Naive thymus-derived CD4-positive, alpha-beta T cell (primary cell): ENCODE measurements around the gene GREB1L. TPM values are rescaled to one million over a fixed set of nuclear protein-coding genes. Genes with fewer than 3 reads are reported as not detected.

Experiments
- ATAC-seq: fragments of 150-1000 bp; cut with Tn5 transposase; 2 replicates; pipeline ENCODE4 v1.10.0; 2021; ENCODE audit warnings: mild to moderate bottlenecking, moderate library complexity
- CTCF ChIA-PET: fragments of 350-600 bp; sonication (Branson Sonifier 250); formaldehyde crosslinking; loops from one replicate; lab custom pipeline; 2021; ENCODE audit warnings: antibody characterized with exemption; lab: Charles Lee
- POLR2A ChIA-PET: fragments of 350-600 bp; sonication (Branson Sonifier 250); formaldehyde crosslinking; loops from one replicate; lab custom pipeline; 2021; ENCODE audit warnings: antibody characterized with exemption, inconsistent platforms; lab: Charles Lee
- DNase-seq, 9 donors: peaks; one replicate each; pipeline versions ENCODE4 v3.0.0 to v3.0.0-alpha.2; 2020 to 2022; ENCODE audit warnings: mixed read lengths in 1 of 9
- H3K27ac ChIP-seq: one replicate; pipeline ENCODE4 v1.7.0; 2013; ENCODE audit warnings: mild to moderate bottlenecking, low read depth, low read length, moderate library complexity
- H3K27me3 ChIP-seq, 2 donors: one replicate each; pipeline ENCODE4 v1.7.0; 2013; ENCODE audit warnings: low read length in 2 of 2, mild to moderate bottlenecking in 2 of 2, moderate library complexity in 2 of 2; ENCODE audit not compliant: control insufficient read depth in 2 of 2, insufficient read depth in 2 of 2
- H3K36me3 ChIP-seq, 3 experiments: 1 replicate in 2 of 3; 2 replicates in 1 of 3; pipeline ENCODE4 v1.7.0; 2013; ENCODE audit warnings: low read length in 3 of 3, mild to moderate bottlenecking in 3 of 3, moderate library complexity in 1 of 3; ENCODE audit not compliant: insufficient read depth in 3 of 3, control insufficient read depth in 2 of 3
- H3K4me1 ChIP-seq, 2 donors: one replicate each; pipeline ENCODE4 v1.7.0; 2013; ENCODE audit warnings: low read length in 2 of 2, mild to moderate bottlenecking in 2 of 2, moderate library complexity in 1 of 2; ENCODE audit not compliant: control insufficient read depth in 2 of 2, insufficient read depth in 2 of 2
- H3K4me3 ChIP-seq: 2 replicates; pipeline ENCODE4 v1.7.0; 2013; ENCODE audit warnings: mild to moderate bottlenecking, low read length
- H3K9me3 ChIP-seq, 3 experiments: 1 replicate in 2 of 3; 2 replicates in 1 of 3; pipeline ENCODE4 v1.7.0; 2013; ENCODE audit warnings: low read length in 3 of 3; ENCODE audit not compliant: control insufficient read depth in 2 of 3
- H3K27ac Mint-ChIP-seq, 9 donors: one replicate each; pipeline ENCODE4 v1.8.0; 2020 to 2022; ENCODE audit warnings: mixed read lengths in 9 of 9, mild to moderate bottlenecking in 8 of 9, moderate library complexity in 5 of 9, inconsistent platforms in 2 of 9
- H3K27me3 Mint-ChIP-seq, 5 donors: one replicate each; pipeline ENCODE4 v1.8.0; 2021 to 2022; ENCODE audit warnings: mixed read lengths in 5 of 5, mild to moderate bottlenecking in 1 of 5
- H3K36me3 Mint-ChIP-seq, 5 donors: one replicate each; pipeline ENCODE4 v1.8.0; 2020 to 2022; ENCODE audit warnings: mixed read lengths in 5 of 5, mild to moderate bottlenecking in 3 of 5, inconsistent platforms in 1 of 5
- H3K4me1 Mint-ChIP-seq, 7 donors: one replicate each; pipeline ENCODE4 v1.8.0; 2020 to 2022; ENCODE audit warnings: mixed read lengths in 7 of 7, mild to moderate bottlenecking in 3 of 7, inconsistent platforms in 1 of 7
- H3K4me3 Mint-ChIP-seq, 10 donors: one replicate each; pipeline ENCODE4 v1.8.0; 2020 to 2022; ENCODE audit warnings: mild to moderate bottlenecking in 10 of 10, mixed read lengths in 10 of 10, moderate library complexity in 6 of 10, inconsistent platforms in 2 of 10
- H3K9me3 Mint-ChIP-seq, 11 donors: one replicate each; pipeline ENCODE4 v1.8.0; 2020 to 2022; ENCODE audit warnings: mixed read lengths in 11 of 11, mild to moderate bottlenecking in 4 of 11, inconsistent platforms in 1 of 11, moderate library complexity in 1 of 11
- intact Hi-C, 2 donors: fragments of 100-400 bp; cut with micrococcal nuclease; formaldehyde crosslinking; loops; one replicate each; pipeline ENCODE4 v1.15.1; 2023
- polyA plus RNA-seq, 2 donors: library from polyadenylated mRNA; unstranded; fragments of 300-500 nt; fragmentation: Illumina TruSeq; gene quantifications; one replicate each; pipeline ENCODE4 v1.2.3, GENCODE V29; 2021
- total RNA-seq, 6 experiments: library from RNA in 5 of 6; stranded (reverse) in 5 of 6; gene quantifications; 1 replicate in 5 of 6; 2 replicates in 1 of 6; pipeline ENCODE4 v1.2.3 and lab custom pipeline; 2021 to 2026

GREB1L gene
- total and polyA plus RNA-seq, 7 experiments from 2014 or later = 0.09 to 0.11 TPM; not detected in 5

DNA sequence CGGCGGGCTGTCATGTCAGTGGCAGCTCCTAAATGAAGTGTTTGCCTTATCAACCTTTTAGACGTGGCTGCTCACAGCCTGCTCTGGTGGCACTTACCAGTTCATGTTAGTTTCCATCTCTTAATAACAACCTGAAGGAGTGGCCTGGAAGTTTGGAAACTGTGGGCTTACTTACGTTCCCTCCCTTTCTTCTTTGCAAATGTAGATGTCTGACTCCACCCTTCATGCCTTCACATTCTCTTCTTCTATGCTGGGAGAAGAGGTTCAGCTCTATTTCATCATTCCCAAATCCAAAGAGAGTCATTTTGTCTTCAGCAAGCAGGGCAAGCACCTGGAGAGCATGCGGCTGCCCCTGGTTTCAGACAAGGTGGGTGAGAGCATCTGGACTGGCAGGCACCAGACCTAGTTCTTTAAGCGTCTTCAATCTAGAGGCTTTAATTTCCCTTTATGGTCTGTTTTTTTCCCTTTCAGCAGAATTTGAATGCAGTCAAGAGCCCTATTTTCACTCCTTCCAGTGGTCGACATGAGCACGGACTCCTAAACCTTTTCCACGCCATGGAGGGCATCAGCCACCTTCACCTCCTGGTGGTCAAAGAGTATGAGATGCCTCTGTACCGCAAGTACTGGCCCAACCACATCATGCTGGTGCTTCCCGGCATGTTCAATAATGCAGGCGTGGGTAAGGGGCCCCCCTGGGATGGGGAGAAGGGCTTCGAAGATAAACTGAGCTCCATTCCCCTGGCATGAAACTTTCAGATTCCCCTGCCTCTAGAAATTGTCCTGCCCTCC lies 266.1 kb downstream of the GREB1L start:
- no peaks in the 10 kb centered on the region for H3K36me3 ChIP-seq
- no peaks in the 10 kb centered on the region for H3K27me3 Mint-ChIP-seq
- CTCF ChIA-PET = no interaction called here
- no peak overlapping the region for H3K4me3 Mint-ChIP-seq
- no peaks in the 10 kb centered on the region for H3K4me1 Mint-ChIP-seq
- intact Hi-C loops = no loop called here
- H3K4me3 ChIP-seq = no peak overlapping the region
- POLR2A ChIA-PET = no interaction called here
- DNase-seq = no peak
- no peaks in the 10 kb centered on the region for H3K4me1 ChIP-seq
- peaks cover 0 to 21% (median 3%) of the 10 kb centered on the region in 11 donors for H3K9me3 Mint-ChIP-seq
- H3K27ac ChIP-seq = no peak overlapping the region
- peaks cover 0 to 16% (median 14%) of the 10 kb centered on the region in 5 donors for H3K36me3 Mint-ChIP-seq
- ATAC-seq = no peak
- no peaks in the 10 kb centered on the region for H3K27me3 ChIP-seq
- no peaks in the 10 kb centered on the region for H3K9me3 ChIP-seq
- no peak overlapping the region for H3K27ac Mint-ChIP-seq

- no peaks in the 10 kb centered on the region for H3K27me3 Mint-ChIP-seq
- Histone ChIP-seq H3K36me3 (peaks cover 0 to 4% (median 0%) of the 10 kb centered on the region in 3 experiments), H3K9me3 (no peaks in the 10 kb centered on the region), H3K27ac (no peak overlapping the region), H3K4me3 (no peak overlapping the region), H3K4me1 (no peaks in the 10 kb centered on the region), H3K27me3 (no peaks in the 10 kb centered on the region)
- POLR2A ChIA-PET = no interaction called here
- CTCF ChIA-PET = no interaction called here
- no peak for ATAC-seq
- H3K9me3 Mint-ChIP-seq = peaks cover 0 to 21% (median 3%) of the 10 kb centered on the region in 11 donors
- H3K36me3 Mint-ChIP-seq = peaks cover 7 to 26% (median 23%) of the 10 kb centered on the region in 5 donors
- DNase-seq = no peak
- no peak overlapping the region for H3K4me3 Mint-ChIP-seq
- intact Hi-C loops = no loop called here
- no peaks in the 10 kb centered on the region for H3K4me1 Mint-ChIP-seq
- no peak overlapping the region for H3K27ac Mint-ChIP-seq
These were observed 267.0 kb downstream of the GREB1L start for GRCh38 chr18:21509062-21509461.

- peaks cover 0 to 21% (median 3%) of the 10 kb centered on the region in 11 donors for H3K9me3 Mint-ChIP-seq
- no peaks in the 10 kb centered on the region for H3K4me1 Mint-ChIP-seq
- Histone ChIP-seq H3K36me3 (peaks cover 0 to 8% (median 0%) of the 10 kb centered on the region in 3 experiments), H3K4me1 (no peaks in the 10 kb centered on the region), H3K27me3 (no peaks in the 10 kb centered on the region), H3K9me3 (no peaks in the 10 kb centered on the region), H3K4me3 (no peak overlapping the region), H3K27ac (no peak overlapping the region)
- peak overlapping the region in 1 of 9 donors; percentile 49 for H3K27ac Mint-ChIP-seq
- DNase-seq (no peak), ATAC-seq (no peak)
- H3K36me3 Mint-ChIP-seq = peaks cover 10 to 47% (median 40%) of the 10 kb centered on the region in 5 donors
- CTCF ChIA-PET = no interaction called here
- intact Hi-C loops = no loop called here
- POLR2A ChIA-PET = no interaction called here
- no peak overlapping the region for H3K4me3 Mint-ChIP-seq
- no peaks in the 10 kb centered on the region for H3K27me3 Mint-ChIP-seq
These were observed 271.3 kb downstream of the GREB1L start for GRCh38 chr18:21513292-21513691.

DNA sequence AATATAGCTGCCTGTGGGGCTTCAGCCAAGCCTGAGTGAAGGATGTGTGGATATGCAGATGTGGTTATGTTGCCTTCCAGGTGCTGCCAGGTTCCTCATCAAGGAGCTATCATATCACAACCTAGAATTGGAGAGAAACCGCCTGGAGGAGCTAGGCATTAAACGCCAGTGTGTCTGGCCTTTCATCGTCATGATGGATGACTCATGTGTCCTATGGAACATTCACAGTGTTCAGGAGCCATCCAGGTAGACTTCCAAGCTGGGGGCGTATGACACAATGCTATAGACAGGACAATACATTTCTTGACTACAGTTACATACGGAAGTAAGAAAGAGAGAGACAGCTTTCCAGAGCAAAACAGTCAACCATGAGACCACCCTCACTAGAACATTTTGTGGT lies 271.7 kb downstream of the GREB1L start:
- Histone ChIP-seq H3K9me3 (no peaks in the 10 kb centered on the region), H3K4me3 (no peak overlapping the region), H3K27ac (no peak overlapping the region), H3K4me1 (no peaks in the 10 kb centered on the region), H3K27me3 (no peaks in the 10 kb centered on the region), H3K36me3 (peaks cover 0 to 8% (median 0%) of the 10 kb centered on the region in 3 experiments)
- ATAC-seq (no peak), DNase-seq (no peak)
- Mint-ChIP-seq H3K27ac (peak overlapping the region in 1 of 9 donors; percentile 49), H3K9me3 (peaks cover 0 to 21% (median 3%) of the 10 kb centered on the region in 11 donors), H3K4me1 (no peaks in the 10 kb centered on the region), H3K4me3 (no peak overlapping the region), H3K27me3 (no peaks in the 10 kb centered on the region), H3K36me3 (peaks cover 11 to 47% (median 40%) of the 10 kb centered on the region in 5 donors)
- intact Hi-C loops = no loop called here
- ChIA-PET CTCF (no interaction called here), POLR2A (no interaction called here)

DNA sequence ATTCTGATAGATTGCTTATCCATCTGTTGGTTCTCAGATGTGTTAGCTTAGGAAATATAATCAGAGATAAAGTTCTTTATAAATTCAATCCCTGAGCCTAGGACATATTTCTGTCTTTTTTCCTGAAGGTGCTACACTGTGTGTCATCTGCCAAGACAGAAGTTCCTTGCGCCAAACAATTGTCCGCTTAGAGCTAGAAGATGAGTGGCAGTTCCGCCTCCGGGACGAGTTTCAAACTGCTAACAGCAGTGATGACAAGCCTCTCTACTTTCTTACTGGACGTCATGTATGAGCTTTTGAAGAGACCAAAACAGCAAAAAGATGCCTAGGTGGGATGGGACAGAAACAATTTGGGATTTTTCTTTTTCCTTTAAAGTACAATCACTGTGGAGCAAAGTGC lies 280.5 kb downstream of the GREB1L start:
- H3K27ac Mint-ChIP-seq = peak overlapping the region in 2 of 9 donors; percentile 13 to 64
- POLR2A ChIA-PET = no interaction called here
- no peak overlapping the region for H3K4me3 ChIP-seq
- no peaks in the 10 kb centered on the region for H3K9me3 ChIP-seq
- no peaks in the 10 kb centered on the region for H3K27me3 Mint-ChIP-seq
- H3K4me1 Mint-ChIP-seq = peaks cover 0 to 2% (median 0%) of the 10 kb centered on the region in 7 donors
- CTCF ChIA-PET = no interaction called here
- H3K9me3 Mint-ChIP-seq = no peaks in the 10 kb centered on the region
- DNase-seq = no peak
- no peak for ATAC-seq
- H3K36me3 ChIP-seq = peaks cover 3 to 18% (median 4%) of the 10 kb centered on the region in 3 experiments
- no peaks in the 10 kb centered on the region for H3K27me3 ChIP-seq
- H3K4me3 Mint-ChIP-seq = no peak overlapping the region
- H3K4me1 ChIP-seq = no peaks in the 10 kb centered on the region
- intact Hi-C loops = no loop called here
- no peak overlapping the region for H3K27ac ChIP-seq
- peaks cover 14 to 55% (median 27%) of the 10 kb centered on the region in 5 donors for H3K36me3 Mint-ChIP-seq

GRCh38 chr18:21525916-21526315 lies 283.9 kb downstream of the GREB1L start:
- Mint-ChIP-seq H3K4me3 (no peak overlapping the region), H3K36me3 (peaks cover 11 to 52% (median 23%) of the 10 kb centered on the region in 5 donors), H3K9me3 (no peaks in the 10 kb centered on the region), H3K27me3 (no peaks in the 10 kb centered on the region), H3K4me1 (peaks cover 0 to 2% (median 0%) of the 10 kb centered on the region in 7 donors), H3K27ac (peak overlapping the region in 2 of 9 donors; percentile 8 to 49)
- CTCF ChIA-PET = no interaction called here
- Histone ChIP-seq H3K4me3 (no peak overlapping the region), H3K36me3 (peaks cover 3 to 25% (median 8%) of the 10 kb centered on the region in 3 experiments), H3K27ac (no peak overlapping the region), H3K4me1 (no peaks in the 10 kb centered on the region), H3K9me3 (no peaks in the 10 kb centered on the region), H3K27me3 (no peaks in the 10 kb centered on the region)
- intact Hi-C loops = no loop called here
- DNase-seq (no peak), ATAC-seq (no peak)
- POLR2A ChIA-PET = interaction anchor here (0.6 kb wide), 2 partner anchors 170 to 322 kb away, joined by 3 to 4 read pairs; no protein-coding TSS in a partner anchor
